HL-60/S4 treated with retinoic acid at 250 ng/mL for 4 days and 3 days (cell line): ENCODE results near the gene OPRD1.
"Not testable (repeated sequence)": the region's sequence is repeated elsewhere in the genome, so short reads cannot be mapped to it uniquely, and the experiment has no call there.

Source experiments
- in situ Hi-C: fragments of 300-500 bp; cut with MboI; formaldehyde crosslinking; loops from 2 replicates; pipeline ENCODE4 v1.7.0; 2022; ENCODE audit warnings: low sequenced_read_pairs

The OPRD1 gene

DNA sequence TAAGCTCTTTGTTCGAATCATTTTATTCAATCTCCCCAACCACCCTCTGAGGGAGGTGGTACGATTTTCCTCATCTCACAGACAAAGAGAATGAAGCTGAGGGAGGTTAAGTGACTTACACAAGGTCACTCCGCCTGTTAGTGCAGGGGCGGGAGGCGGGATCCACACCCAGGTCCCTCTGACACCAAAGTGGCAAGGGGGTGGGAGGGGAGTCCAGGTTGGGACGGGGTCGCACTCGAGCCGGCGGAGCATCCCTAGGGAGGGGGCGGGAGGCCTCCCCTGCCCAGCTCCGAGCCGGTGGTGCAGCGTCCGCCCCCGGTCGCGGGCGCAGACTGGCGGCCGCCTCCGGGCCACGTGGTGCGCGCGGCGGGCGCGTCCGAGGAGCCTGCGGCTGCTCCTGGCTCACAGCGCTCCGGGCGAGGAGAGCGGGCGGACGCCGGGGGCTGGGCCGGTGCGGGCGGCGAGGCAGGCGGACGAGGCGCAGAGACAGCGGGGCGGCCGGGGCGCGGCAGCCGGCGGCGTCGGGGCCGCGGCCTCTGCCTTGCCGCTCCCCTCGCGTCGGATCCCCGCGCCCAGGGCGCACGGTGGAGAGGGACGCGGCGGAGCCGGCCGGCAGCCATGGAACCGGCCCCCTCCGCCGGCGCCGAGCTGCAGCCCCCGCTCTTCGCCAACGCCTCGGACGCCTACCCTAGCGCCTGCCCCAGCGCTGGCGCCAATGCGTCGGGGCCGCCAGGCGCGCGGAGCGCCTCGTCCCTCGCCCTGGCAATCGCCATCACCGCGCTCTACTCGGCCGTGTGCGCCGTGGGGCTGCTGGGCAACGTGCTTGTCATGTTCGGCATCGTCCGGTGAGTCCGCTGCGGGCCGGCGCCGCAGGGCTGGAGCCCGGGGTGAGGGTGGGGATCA is at the start of gene OPRD1:
Gene OPRD1, plus strand, starts transcription at position 405 of the 903 bp plus-strand sequence. Its CDS starts 214 bp downstream, at position 619.
- in situ Hi-C loops = no loop called here

DNA sequence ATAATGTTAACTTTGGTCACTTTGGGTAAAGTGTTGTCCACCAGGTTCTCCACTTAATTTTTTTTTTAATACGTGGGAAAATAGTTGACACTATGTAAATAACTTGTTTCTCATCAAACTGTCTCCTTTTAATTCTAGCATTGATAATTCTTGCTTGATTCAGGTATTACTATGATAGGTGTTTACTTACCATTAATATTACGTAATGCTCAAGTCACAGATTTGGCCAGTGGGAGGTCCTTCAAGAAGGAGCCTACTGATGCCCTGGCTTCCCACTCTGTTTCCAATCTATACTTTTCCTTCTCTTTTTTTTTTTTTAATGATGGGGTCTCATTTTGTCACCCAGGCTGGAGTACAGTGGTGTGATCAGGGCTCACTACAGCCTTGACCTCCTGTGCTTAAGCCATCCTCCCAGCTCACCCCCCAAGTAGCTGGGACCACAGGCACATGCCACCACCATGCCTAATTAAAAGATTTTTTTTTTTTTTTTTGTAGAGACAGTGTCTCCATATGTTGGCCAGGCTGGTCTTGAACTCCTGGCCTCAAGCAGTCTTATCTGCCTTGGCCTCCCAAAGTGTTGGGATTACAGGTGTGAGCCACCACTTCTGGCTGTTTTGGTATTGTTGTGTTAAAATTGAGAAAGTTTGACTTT is 45.3 kb upstream of the OPRD1 start:
- in situ Hi-C loops = no loop called here

DNA sequence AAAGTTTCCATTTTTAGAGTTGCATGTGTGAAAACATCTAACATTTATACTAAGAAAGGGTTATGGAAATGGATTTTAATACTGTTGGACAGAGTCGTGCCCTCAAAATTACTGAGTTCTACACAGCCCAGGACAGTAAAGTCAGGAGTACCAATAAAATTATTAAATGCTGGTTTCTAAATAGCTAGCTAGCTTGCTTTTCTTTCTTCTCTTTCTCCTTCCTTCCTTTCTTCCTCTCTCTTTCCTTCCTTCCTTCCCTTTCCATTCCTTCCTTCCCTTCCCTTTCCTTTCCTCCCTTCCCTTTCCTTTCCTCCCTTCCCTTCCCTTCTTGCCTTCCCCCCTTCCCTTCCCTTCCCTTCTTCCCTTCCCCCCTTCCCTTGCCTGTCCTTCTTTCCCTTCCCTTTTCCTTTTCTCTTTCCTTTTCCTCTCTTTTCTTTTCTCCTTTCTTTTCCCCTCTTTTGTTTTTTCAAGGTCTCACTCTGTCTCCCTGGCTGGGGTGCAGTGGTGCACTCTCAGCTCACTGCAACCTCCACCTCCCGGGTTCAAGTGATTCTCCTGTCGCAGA is 41.3 kb upstream of the OPRD1 start:
- in situ Hi-C loops = no loop called here

DNA sequence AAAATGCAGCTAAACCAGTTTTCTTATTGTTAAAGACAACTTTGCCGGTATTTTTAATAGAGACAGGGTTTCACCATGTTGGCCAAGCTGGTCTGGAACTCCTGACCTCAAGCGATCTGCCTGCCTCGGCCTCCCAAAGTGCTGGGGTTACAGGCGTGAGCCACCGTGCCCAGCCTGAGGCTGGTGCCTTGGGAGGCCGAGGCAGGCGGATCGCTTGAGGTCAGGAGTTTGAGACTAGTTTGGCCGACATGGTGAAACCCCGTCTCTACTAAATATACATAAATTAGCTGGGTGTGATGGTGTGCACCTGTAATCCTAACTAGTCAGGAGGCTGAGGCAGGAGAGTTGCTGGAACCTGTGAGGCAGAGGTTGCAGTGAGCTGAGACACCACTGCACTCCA is 40.0 kb upstream of the OPRD1 start:
- in situ Hi-C loops = not testable (repeated sequence)

DNA sequence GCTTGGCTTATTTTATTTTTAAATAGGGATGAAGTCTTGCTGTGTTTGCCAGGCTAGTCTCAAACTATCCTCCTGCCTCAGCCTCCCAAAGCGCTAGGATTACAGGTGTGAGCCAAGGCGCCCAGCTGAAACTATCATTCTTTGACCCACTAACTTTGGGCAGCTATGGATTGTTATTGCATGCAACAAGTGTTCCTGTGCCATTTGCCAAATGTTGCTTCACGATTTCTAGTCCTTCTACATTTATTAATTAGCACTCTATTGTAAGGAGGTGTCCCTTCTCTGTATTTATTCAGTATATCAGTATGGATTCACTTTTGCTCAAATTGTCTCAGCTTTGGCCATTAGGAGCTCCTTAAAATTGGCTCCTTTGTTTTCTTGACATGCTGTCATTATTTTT is 38.9 kb upstream of the OPRD1 start:
- in situ Hi-C loops = no loop called here

DNA sequence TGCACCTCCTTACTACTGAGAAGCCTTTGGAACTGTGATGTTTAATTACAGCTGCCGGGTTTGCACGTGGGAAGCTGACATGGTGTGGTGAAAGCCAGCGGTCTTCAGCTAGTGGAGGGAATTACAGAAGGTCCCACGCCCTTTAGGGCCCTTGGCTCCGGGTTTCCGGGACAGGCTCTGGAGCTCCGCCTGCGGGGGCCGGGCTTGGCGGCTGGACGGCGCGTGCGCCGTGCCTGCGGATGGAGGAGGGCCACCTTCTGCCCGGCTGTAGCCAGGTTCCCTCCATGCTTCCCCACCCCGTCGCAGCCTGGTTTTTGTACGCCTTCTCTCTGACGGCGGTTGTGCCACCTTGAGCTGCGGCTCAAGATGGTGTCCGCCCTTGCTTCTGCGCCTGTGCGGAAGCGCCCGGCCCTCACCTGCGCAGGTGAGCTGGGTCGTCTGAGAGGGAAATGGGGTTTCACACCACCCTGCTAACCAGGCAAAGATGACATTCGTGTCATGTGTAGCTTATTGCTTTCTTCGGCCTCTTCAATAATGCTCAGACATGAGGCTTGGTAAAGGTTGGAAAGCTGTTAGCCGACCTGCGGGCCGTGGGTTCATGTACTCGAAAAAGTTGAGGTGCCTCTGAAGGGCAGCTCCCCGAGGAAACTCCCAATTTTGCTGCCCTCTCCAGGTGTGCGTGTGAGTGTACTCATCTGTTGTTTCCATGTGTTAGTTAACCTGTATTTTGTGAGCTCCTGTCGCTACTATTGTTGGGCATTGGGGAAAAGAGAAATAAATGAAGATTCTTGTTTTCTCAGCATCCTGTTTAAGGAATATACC is 36.6 kb upstream of the OPRD1 start:
- in situ Hi-C loops = no loop called here

DNA sequence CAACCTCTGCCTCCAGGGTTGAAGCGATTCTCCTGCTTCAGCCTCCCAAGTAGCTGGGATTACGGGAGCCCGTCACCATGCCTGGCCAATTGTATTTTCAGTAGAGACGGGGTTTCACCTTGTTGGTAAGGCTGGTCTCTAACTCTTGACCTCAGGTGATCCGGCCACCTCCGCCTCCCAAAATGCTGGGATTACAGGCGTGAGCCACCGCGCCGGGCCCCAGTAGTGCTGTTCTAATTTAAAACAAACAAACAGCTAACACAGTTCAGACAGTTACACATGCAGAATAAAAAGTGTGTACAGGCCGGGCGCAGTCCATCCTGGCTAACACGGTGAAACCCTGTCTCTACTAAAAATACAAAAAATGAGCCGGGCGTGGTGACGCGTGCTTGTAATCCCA is 35.6 kb upstream of the OPRD1 start:
- in situ Hi-C loops = no loop called here

DNA sequence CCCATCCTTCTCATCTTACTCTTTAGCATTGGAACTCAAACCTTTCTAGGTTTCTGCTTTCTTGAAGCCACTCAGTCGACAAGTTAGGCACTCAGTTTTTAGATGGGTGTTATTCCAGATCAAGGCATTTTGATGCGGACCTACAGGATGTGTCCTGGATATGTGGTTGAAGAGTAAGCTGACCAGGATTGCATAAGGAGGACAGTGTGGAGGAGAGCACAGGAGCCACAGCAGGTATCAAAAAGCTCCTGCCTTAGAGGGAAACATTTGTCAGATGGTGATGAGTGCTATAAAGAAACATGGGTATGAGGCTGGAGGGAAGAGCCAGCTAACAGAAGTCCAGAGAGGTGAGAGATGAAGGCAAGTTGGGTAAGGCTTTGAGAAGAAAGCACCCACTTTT is 33.9 kb upstream of the OPRD1 start:
- in situ Hi-C loops = no loop called here

DNA sequence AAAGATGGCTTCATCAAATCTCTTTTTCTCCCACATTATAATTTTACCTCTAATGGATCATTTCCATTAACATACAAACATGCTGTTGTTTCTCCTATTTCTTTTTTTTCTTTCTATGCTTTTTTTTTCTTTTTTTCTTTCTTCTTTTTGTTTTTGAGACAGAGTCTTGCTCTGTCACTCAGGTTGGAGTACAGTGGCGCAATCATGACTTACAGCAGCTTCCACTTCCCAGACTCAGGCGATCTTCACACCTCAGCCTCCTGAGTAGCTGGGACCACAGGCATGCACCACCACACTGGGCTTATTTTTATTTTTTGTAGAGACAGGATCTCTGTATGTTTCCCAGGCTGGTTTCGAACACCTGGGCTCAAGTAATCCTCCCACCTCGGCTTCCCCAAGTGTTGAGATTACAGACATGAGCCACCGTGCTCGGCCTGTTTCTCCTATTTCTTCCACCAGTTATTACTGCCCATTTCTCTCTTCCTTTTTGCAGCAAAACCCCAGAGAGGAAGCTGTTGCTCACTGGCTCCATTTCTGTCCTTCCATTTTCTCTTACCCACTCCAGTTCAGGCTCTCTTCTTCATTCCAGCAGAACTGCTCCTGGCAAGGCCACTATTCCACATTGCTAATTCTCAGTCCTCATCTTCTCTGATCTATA is 32.1 kb upstream of the OPRD1 start:
- in situ Hi-C loops = loop anchor here (10.0 kb wide), 1 partner anchor 85 kb away; no protein-coding TSS in a partner anchor

DNA sequence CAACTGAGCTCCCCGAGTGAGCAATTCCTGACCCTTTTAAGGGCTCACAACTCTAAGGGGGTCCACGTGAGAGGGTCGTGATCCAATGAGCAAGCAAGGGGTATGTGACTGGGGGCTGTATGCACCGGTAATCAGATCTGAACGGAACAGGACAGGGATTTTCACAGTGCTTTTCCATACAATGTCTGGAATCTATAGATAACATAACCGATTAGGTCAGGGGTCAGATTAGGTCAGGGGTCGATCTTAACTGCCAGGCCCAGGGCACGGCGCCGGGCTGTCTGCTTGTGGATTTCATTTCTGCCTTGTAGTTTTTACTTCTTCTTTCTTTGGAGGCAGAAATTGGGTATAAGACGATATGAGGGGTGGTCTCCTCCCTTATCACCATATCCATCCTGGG is 30.7 kb upstream of the OPRD1 start:
- in situ Hi-C loops = loop anchor here (10.0 kb wide), 1 partner anchor 83 kb away; no protein-coding TSS in a partner anchor

DNA sequence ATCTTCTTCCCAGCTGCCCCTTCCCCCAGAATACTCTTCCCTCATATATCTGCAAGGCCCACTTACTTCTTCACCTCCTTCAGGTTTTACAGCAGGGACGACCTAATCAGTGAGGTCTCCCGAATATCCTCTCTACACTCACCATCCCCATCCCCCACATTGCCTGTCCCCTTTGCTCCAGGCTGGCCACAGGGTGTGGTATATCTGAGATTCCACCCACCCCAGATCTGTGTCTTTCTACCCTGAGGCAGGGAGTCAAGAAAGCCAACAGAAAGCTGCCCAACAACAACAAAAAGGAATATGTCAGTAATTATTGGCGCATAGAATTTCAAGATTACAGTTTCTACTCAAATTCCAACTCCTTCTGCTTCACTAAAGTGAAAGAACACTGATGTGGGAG is 30.0 kb upstream of the OPRD1 start:
- in situ Hi-C loops = loop anchor here (10.0 kb wide), 1 partner anchor 83 kb away; no protein-coding TSS in a partner anchor

DNA sequence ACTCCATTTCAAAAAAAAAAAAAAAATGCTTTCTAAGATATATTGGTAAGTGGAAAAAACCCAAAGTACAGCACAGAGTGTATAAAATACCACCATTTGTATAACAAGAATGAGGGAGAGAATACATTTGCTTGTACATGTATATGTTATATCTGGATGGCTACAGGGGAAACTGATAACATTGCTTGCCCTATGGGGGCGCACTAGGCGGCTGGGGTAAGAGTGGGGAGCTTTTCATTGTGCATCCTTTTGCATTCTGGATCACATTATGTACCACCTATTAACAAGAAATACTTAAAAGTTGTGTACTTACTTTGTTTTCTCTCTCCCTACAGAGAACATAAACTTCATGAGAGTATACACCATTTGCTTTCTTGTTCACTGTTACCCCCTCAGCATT is 28.6 kb upstream of the OPRD1 start:
- in situ Hi-C loops = loop anchor here (10.0 kb wide), 1 partner anchor 81 kb away; no protein-coding TSS in a partner anchor

DNA sequence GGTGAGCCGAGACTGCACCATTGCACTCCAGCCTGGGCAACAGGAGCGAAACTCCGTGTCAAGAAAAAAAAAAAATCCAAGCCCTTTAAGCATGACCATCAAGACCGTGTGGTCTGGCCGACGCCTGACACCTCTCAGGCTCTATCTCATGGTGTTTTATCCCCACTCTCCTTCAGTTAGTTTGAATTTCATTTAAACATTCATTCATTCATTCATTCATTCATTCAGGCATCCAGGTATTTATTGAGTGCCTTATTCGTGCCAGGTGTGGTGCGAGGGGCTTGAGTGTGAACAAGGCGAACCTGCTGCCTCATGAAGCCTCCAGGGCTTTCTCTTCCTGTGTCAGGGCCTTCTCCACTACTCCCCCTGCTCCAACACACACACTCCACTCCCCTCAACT is 22.6 kb upstream of the OPRD1 start:
- in situ Hi-C loops = loop anchor here (10.0 kb wide), 1 partner anchor 75 kb away; no protein-coding TSS in a partner anchor

DNA sequence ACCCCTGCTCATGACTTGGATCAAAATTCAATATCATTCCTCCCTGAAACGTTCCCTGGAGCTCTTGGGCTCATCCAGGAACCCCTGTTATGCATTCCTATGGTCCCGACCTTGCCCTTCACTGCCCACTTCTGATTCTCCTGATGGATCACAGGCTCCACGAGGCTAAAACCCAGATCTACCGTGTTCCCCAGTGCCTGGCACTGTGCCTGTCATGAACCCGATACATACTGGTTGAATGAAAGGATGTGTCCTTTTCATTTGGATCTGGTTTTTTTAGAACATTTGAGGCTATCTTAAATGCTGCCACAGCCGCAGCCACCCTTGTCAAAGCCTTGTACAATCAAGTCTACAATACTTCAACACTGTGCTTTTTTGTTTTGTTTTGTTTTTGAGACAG is 22.2 kb upstream of the OPRD1 start:
- in situ Hi-C loops = loop anchor here (10.0 kb wide), 1 partner anchor 75 kb away; no protein-coding TSS in a partner anchor

DNA sequence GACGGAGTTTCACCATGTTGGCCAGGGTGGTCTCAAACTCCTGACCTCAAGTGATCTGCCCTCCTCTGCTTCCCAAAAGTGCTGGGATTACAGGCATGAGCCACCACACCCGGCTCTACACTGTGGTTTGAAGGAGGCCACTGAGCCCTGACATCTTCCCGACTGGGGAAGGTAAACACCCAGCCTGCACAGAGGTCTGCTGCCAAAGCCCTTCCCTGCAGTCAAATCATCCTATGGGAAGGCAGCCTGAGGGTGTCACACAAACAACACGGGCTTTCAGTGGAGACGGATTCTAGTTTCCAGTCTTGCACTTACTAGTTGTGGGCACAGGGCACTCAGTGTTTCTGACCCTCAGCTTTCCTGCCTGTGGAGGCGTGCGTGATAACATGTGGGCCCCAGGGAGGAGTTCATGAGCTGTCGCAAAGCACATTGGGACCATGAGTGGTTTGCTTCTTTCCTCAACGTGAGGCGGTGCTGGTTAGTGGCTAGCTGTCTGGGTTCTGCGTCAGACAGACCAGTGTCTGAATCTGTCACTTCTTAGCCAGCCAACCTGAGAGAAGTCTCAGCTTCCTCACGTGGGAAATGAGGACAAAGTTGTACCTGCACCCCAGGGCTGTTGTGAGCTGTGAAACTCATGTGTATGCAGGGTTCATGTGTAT is 21.5 kb upstream of the OPRD1 start:
- in situ Hi-C loops = no loop called here

DNA sequence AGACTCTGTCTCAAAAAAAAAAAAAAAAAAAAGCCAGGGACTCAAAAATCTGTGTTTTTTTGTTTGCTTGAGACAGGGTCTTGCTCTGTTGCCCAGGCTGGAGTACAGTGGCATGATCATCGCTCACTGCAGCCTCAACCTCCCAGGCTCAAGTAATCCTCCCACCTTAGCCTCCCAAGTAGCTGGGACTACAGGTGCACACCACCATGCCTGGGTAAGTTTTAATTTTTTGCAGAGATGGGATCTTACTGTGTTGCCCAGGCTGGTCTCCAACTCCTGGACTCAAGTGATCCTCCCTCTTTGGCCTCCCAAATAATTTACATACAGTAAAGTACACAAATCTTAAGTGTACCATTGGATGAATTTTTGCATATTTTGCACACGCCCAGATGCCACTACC is 20.0 kb upstream of the OPRD1 start:
- in situ Hi-C loops = not testable (repeated sequence)

DNA sequence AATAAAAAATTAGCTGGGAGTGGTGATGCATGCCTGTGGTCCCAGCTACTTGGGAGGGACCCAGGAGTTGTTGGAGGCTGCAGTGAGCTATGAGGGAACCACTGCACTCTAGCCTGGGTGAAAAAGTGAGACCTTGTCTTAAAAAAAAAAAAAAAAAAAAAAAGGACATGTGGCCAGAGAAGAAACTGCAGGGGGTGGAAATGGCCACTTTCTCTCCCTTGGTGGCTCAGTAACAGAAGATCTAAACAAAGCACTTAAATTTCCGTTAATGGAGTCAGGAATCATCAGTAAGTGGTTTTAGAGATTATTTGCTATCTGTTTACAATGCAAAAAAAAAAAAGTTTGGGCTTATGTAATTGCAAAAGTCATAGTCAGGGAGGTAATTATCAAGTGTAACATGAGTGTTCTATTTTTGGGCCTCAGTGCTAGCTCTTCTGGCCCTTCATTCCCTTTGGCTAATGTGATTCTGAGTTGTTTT is 19.3 kb upstream of the OPRD1 start:
- in situ Hi-C loops = no loop called here

DNA sequence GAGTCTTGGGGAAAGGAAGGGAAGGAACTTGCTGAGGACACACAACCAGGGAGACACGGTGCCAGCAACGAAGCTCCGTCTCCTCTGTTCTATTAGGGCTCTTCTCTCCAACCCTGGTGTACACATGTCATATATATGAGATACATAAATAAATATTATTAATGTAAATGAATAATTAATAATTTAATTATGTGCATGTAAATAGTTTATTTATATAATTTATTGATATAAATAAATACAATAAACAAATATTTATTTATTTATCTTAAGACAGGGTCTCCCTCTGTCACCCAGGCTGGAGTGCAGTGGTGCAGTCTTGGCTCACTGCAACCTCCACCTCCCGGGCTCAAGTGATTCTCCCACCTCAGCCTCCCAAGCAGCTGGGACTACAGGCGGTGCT is 17.4 kb upstream of the OPRD1 start:
- in situ Hi-C loops = not testable (repeated sequence)
